GM23338 (cell line): ENCODE measurements around the gene CRYBG2. TPM values are rescaled to one million over a fixed set of nuclear protein-coding genes. Genes with fewer than 3 reads are reported as not detected.

ENCODE experiments used
- ATAC-seq: fragments of 200-7000 bp; cut with Tn5 transposase; 3 replicates; pipeline ENCODE4 v1.9.1; 2020
- DNase-seq: peaks from one replicate; pipeline ENCODE4 v3.0.0-alpha.2; 2015; ENCODE audit warnings: low spot score
- H2AFZ ChIP-seq: fragments of 200-600 bp; sonication (generic); 2 replicates; pipeline ENCODE4 v1.8.0; 2016; ENCODE audit warnings: antibody characterized with exemption, mild to moderate bottlenecking, moderate library complexity
- H3F3A ChIP-seq: fragments of 200-600 bp; sonication (generic); replicated peaks from 2 replicates; pipeline ENCODE4 v1.8.0; 2017; ENCODE audit warnings: antibody characterized with exemption, mixed run types, low read depth
- H3K27ac ChIP-seq: fragments of 200-600 bp; sonication (generic); 2 replicates; pipeline ENCODE4 v1.6.1; 2016; ENCODE audit warnings: low read depth
- H3K27me3 ChIP-seq: fragments of 200-600 bp; sonication (generic); 2 replicates; pipeline ENCODE4 v1.8.0; 2016; ENCODE audit warnings: mild to moderate bottlenecking, mixed run types, moderate library complexity; ENCODE audit not compliant: insufficient read depth
- H3K36me3 ChIP-seq: fragments of 200-600 bp; sonication (generic); 2 replicates; pipeline ENCODE4 v1.8.0; 2016; ENCODE audit warnings: mild to moderate bottlenecking; ENCODE audit not compliant: insufficient read depth
- H3K4me1 ChIP-seq: fragments of 200-600 bp; sonication (generic); 2 replicates; pipeline ENCODE4 v1.8.0; 2016; ENCODE audit warnings: mild to moderate bottlenecking, moderate library complexity; ENCODE audit not compliant: insufficient read depth
- H3K4me2 ChIP-seq: fragments of 200-600 bp; sonication (generic); 2 replicates; pipeline ENCODE4 v1.7.1; 2017; ENCODE audit warnings: mixed run types
- H3K4me3 ChIP-seq: fragments of 200-600 bp; sonication (generic); 2 replicates; pipeline ENCODE4 v1.6.1; 2016; ENCODE audit warnings: mixed run types
- H3K79me2 ChIP-seq: fragments of 200-600 bp; sonication (generic); replicated peaks from 2 replicates; pipeline ENCODE4 v1.8.0; 2017; ENCODE audit warnings: mild to moderate bottlenecking; ENCODE audit not compliant: insufficient read depth
- H3K9me2 ChIP-seq: fragments of 200-600 bp; sonication (generic); 2 replicates; pipeline ENCODE4 v1.8.0; 2017; ENCODE audit not compliant: insufficient read depth
- H4K20me1 ChIP-seq: fragments of 200-600 bp; sonication (generic); replicated peaks from 2 replicates; pipeline ENCODE4 v1.8.0; 2017; ENCODE audit warnings: mild to moderate bottlenecking; ENCODE audit not compliant: insufficient read depth
- H3K27ac Mint-ChIP-seq: 2 replicates; pipeline ENCODE4 v1.8.0; 2020; ENCODE audit warnings: inconsistent platforms, mild to moderate bottlenecking, moderate library complexity, mixed read lengths
- H3K27me3 Mint-ChIP-seq: 3 replicates; pipeline ENCODE4 v1.8.0; 2022; ENCODE audit warnings: low read depth, mild to moderate bottlenecking, moderate library complexity, mixed read lengths, inconsistent platforms; ENCODE audit not compliant: insufficient read depth, poor library complexity
- H3K36me3 Mint-ChIP-seq: 3 replicates; pipeline ENCODE4 v1.8.0; 2021; ENCODE audit warnings: low read depth, mild to moderate bottlenecking, inconsistent platforms, moderate library complexity, mixed read lengths
- H3K4me1 Mint-ChIP-seq: 3 replicates; pipeline ENCODE4 v1.8.0; 2020; ENCODE audit warnings: mild to moderate bottlenecking, inconsistent platforms, mixed read lengths
- H3K4me3 Mint-ChIP-seq: 3 replicates; pipeline ENCODE4 v1.8.0; 2021; ENCODE audit warnings: moderate library complexity, mild to moderate bottlenecking, inconsistent platforms, mixed read lengths
- H3K9me3 Mint-ChIP-seq: 3 replicates; pipeline ENCODE4 v1.8.0; 2020; ENCODE audit warnings: moderate library complexity, mild to moderate bottlenecking, inconsistent platforms, mixed read lengths
- CREB1 ChIP-seq: fragments of 250-450 bp; sonication (Bioruptor Pico); IDR thresholded peaks from 2 replicates; pipeline ENCODE4 v1.5.0; 2020; ENCODE audit warnings: low read depth, mild to moderate bottlenecking, moderate library complexity
- CTCF ChIP-seq, 2 experiments: fragments of 200-600 bp in 1 of 2; sonication (generic) in 1 of 2; conservative IDR thresholded peaks; 2 replicates each; pipeline versions ENCODE4 v1.5.1 to v1.6.1; 2016 to 2017; ENCODE audit warnings: antibody characterized with exemption in 2 of 2, low read depth in 2 of 2, mild to moderate bottlenecking in 2 of 2, moderate library complexity in 1 of 2
- JUNB ChIP-seq: IDR thresholded peaks from one replicate; pipeline ENCODE4 v1.6.1; 2016; ENCODE audit warnings: antibody characterized with exemption; ENCODE audit not compliant: unreplicated experiment
- REST ChIP-seq: IDR thresholded peaks from one replicate; pipeline ENCODE4 v1.6.1; 2018; ENCODE audit warnings: antibody characterized with exemption; ENCODE audit not compliant: unreplicated experiment
- ZNF114 ChIP-seq: fragments of 250-450 bp; sonication (Bioruptor Pico); IDR thresholded peaks from 2 replicates; pipeline ENCODE4 v1.5.0; 2020; ENCODE audit warnings: mild to moderate bottlenecking, moderate library complexity
- polyA plus RNA-seq: library from polyadenylated mRNA; unstranded; fragments of >200 nt; fragmentation: Nextera tagmentation; extraction: Ambion mirVana; gene quantifications from 2 replicates; pipeline ENCODE4 v1.2.1, GENCODE V29; 2016
- total RNA-seq: library from RNA; depleted of rRNA; stranded (reverse); fragments of >200 nt; shearing (Covaris generic); gene quantifications from 2 replicates; pipeline ENCODE4 v1.2.3, GENCODE V29; 2014; rRNA removed

Gene CRYBG2
- total and polyA plus RNA-seq, 2 experiments from 2014 or later: 17.6 to 18.4 TPM

- Histone ChIP-seq H3K9me2 (no peaks in the 10 kb centered on the region), H3K36me3 (peaks cover 43% of the 10 kb centered on the region), H3K27ac (peak overlapping the region; percentile 77), H3F3A (peaks cover 25% of the 10 kb centered on the region), H2AFZ (no peak overlapping the region), H3K4me1 (no peaks in the 10 kb centered on the region; the same call in 1 of the 2 replicates), H3K79me2 (no peaks in the 10 kb centered on the region), H3K4me2 (no peak overlapping the region), H3K27me3 (no peaks in the 10 kb centered on the region), H3K4me3 (no peak overlapping the region), H4K20me1 (peaks cover 8% of the 10 kb centered on the region)
- no peak for DNase-seq
- Mint-ChIP-seq H3K27me3 (peaks cover 9% of the 10 kb centered on the region), H3K27ac (peak overlapping the region; percentile 73), H3K4me1 (peaks cover 23% of the 10 kb centered on the region), H3K36me3 (peaks cover 82% of the 10 kb centered on the region), H3K4me3 (no peak overlapping the region), H3K9me3 (no peaks in the 10 kb centered on the region)
- no peak for ATAC-seq
- no peak for TF ChIP-seq CTCF (conservative IDR thresholded peaks at IDR 0.05; ENCODE audit: low read depth in 2 of 2)
- no peak for TF ChIP-seq CREB1 (CRISPR knock-in tag)
- TF ChIP-seq JUNB: no peak
- TF ChIP-seq REST: no peak
- TF ChIP-seq ZNF114: no peak
These were observed 79.0 kb downstream of the CRYBG2 start for GRCh38 chr1:26274801-26275425.

Other genes starting within 250 kb of the CRYBG2 start
- 3.0 and 4.3 TPM in 2 replicates for gene PDIK1L, start 242.3 kb downstream of the CRYBG2 start, total RNA-seq
- gene PDIK1L, start 242.3 kb downstream of the CRYBG2 start, polyA plus RNA-seq: 1.2 and 1.6 TPM in 2 replicates
- 0.08 and 0.24 TPM in 2 replicates for gene FAM110D, start 195.1 kb downstream of the CRYBG2 start, total RNA-seq
- 0.39 and 0.45 TPM in 2 replicates for gene FAM110D, start 195.1 kb downstream of the CRYBG2 start, polyA plus RNA-seq
- not detected in 2 replicates for gene C1orf232, start 185.2 kb downstream of the CRYBG2 start, total RNA-seq
- not detected in 2 replicates for gene C1orf232, start 185.2 kb downstream of the CRYBG2 start, polyA plus RNA-seq
- 26.2 and 32.6 TPM in 2 replicates for gene ZNF593, start 184.2 kb downstream of the CRYBG2 start, total RNA-seq
- 108 and 115 TPM in 2 replicates for gene ZNF593, start 184.2 kb downstream of the CRYBG2 start, polyA plus RNA-seq
- gene ZNF593OS, start 182.3 kb downstream of the CRYBG2 start, total RNA-seq: not detected in 2 replicates
- gene ZNF593OS, start 182.3 kb downstream of the CRYBG2 start, polyA plus RNA-seq: 0.68 and 1.1 TPM in 2 replicates
- gene CNKSR1, start 176.6 kb downstream of the CRYBG2 start, total RNA-seq: 11.3 and 12.5 TPM in 2 replicates
- gene CNKSR1, start 176.6 kb downstream of the CRYBG2 start, polyA plus RNA-seq: 9.7 and 9.8 TPM in 2 replicates
- gene CATSPER4, start 163.5 kb downstream of the CRYBG2 start, total RNA-seq: not detected in 2 replicates
- 0.31 and 0.35 TPM in 2 replicates for gene CATSPER4, start 163.5 kb downstream of the CRYBG2 start, polyA plus RNA-seq
- gene CEP85, start 119.9 kb downstream of the CRYBG2 start, total RNA-seq: 26.1 and 36.8 TPM in 2 replicates
- gene CEP85, start 119.9 kb downstream of the CRYBG2 start, polyA plus RNA-seq: 11.6 and 12.8 TPM in 2 replicates
- 28.9 and 30.9 TPM in 2 replicates for gene SH3BGRL3, start 74.0 kb downstream of the CRYBG2 start, total RNA-seq
- 370 and 378 TPM in 2 replicates for gene SH3BGRL3, start 74.0 kb downstream of the CRYBG2 start, polyA plus RNA-seq
- gene UBXN11, start 47.5 kb downstream of the CRYBG2 start, total RNA-seq: 8.0 and 9.4 TPM in 2 replicates
- 7.3 and 8.3 TPM in 2 replicates for gene UBXN11, start 47.5 kb downstream of the CRYBG2 start, polyA plus RNA-seq
- not detected in 2 replicates for gene CD52, start 36.2 kb downstream of the CRYBG2 start, total RNA-seq
- gene CD52, start 36.2 kb downstream of the CRYBG2 start, polyA plus RNA-seq: 7.3 and 9.6 TPM in 2 replicates
- not detected in 2 replicates for gene ZNF683, start 18.6 kb upstream of the CRYBG2 start, total RNA-seq
- not detected in 2 replicates for gene ZNF683, start 18.6 kb upstream of the CRYBG2 start, polyA plus RNA-seq
- 1,538 and 1,571 TPM in 2 replicates for gene LIN28A, start 56.7 kb upstream of the CRYBG2 start, total RNA-seq
- gene LIN28A, start 56.7 kb upstream of the CRYBG2 start, polyA plus RNA-seq: 604 and 648 TPM in 2 replicates
- gene DHDDS, start 78.2 kb upstream of the CRYBG2 start, total RNA-seq: 47.2 and 49.5 TPM in 2 replicates
- 26.9 and 32.6 TPM in 2 replicates for gene DHDDS, start 78.2 kb upstream of the CRYBG2 start, polyA plus RNA-seq
- 330 and 377 TPM in 2 replicates for gene HMGN2, start 118.3 kb upstream of the CRYBG2 start, total RNA-seq
- 1,101 and 1,122 TPM in 2 replicates for gene HMGN2, start 118.3 kb upstream of the CRYBG2 start, polyA plus RNA-seq
- gene RPS6KA1, start 175.6 kb upstream of the CRYBG2 start, total RNA-seq: 68.6 and 84.2 TPM in 2 replicates
- gene RPS6KA1, start 175.6 kb upstream of the CRYBG2 start, polyA plus RNA-seq: 28.3 and 30.5 TPM in 2 replicates